HEK293T (cell line): Measurements from ENCODE around the gene SNX3.

ENCODE experiments used
- BHLHE40 ChIP-seq: fragments of 450-650 bp; IDR thresholded peaks from 2 replicates; pipeline ENCODE4 v1.6.1; 2016; ENCODE audit warnings: mild to moderate bottlenecking, moderate library complexity, borderline replicate concordance
- SP1 ChIP-seq: fragments of 450-650 bp; IDR thresholded peaks from 2 replicates; pipeline ENCODE4 v1.6.1; 2017
- ZNF384 ChIP-seq: fragments of 450-650 bp; IDR thresholded peaks from 2 replicates; pipeline ENCODE4 v1.6.1; 2016

DNA sequence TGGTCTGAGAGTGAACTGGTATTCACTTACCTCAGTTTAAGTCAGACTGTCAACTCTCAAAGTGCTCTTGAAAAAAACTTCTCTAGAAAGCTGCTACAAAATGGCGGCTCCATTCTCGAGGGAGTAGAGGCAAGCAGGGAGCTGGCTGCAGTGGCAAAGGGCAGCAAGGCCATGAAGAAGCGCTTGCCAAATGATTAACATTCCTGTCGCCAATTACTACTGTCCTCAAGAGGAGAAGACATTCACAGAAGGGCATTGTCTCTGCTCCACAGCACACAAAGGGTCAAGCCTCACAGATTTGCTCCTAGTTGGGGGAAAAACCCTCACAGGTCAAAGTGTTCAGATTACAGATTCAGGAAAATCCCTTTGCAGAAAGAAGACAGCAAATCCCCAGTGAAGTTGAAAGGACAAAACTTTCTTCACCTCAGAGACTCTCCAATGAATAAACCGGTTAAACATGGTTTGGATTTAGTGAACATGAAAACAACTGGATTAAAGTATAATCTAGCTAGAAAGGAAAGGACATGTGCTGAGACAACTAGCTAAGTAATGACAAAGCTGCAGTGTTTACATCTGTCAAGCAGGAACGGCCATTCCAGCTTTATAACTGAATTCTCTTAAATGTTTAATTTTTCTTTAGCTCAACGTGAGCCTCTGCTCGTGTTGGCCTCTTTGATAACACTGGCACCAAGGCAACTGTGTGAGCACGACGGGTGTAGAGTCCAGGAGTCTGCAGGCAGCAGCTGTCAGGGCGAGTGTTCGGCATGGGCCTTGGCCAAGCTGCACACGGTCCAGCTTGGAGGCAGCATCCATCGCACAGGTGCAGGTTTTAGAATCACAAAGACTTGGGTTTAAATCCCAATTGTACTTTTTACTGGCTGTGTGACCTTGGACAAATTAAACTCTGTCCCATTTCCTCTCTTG is 57.4 kb downstream of the SNX3 start:
- no peak for TF ChIP-seq BHLHE40
- no peak for TF ChIP-seq SP1
- TF ChIP-seq ZNF384, result no peak
